Measurements from ENCODE around the gene SLC16A12. TPM values are rescaled to one million over a fixed set of nuclear protein-coding genes. Genes with fewer than 3 reads are reported as not detected.

The SLC16A12 gene
- total and polyA plus RNA-seq, 2 of the 4 experiments (the other 2 are of a cell fraction), result 1.4 to 1.6 TPM

DNA sequence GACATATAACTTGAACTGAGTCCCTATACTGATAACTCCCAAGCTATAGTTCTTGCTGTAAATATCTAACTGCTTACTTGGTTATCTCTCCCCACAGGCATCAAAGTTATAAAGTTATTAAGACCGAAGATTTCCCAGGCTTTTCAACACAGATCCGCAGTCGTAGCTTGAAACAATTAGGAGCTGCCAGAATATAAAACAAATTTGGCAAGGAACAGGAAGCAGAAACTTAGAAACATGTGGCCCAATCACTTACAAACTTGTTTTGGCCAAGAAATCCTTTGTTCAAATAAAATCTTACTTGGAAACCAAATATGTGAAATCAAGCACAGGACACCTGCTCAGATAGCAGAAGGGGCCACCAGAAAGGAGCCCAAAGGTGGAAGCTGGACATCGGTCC lies 9.0 kb downstream of the SLC16A12 start:
- in situ Hi-C loops (cut with MboI; ENCODE audit: low sequenced_read_pairs), result no loop called here
- CTCF ChIA-PET, result no interaction called here

More for the DNA sequence above, 9.0 kb downstream of the SLC16A12 start:
- no peak overlapping the region for H4K91ac ChIP-seq (ENCODE audit: insufficient read depth, low read depth, low read length)
- WGBS, 2 experiments (ENCODE audit: extremely low coverage in 2 of 2, insufficient read length in 1 of 2), result no CpG with 5 or more reads among the region's 4 CpGs
- H3K56ac ChIP-seq (ENCODE audit: extremely low read depth, insufficient read depth, low read length), result no peak overlapping the region
- H3K27me3 ChIP-seq (ENCODE audit: control insufficient read depth, insufficient read depth, low read length), result no peaks in the 10 kb centered on the region
- peaks cover 7% of the 10 kb centered on the region for H3K4me1 ChIP-seq (ENCODE audit: control insufficient read depth, insufficient read depth, low read length)
- TF ChIP-seq, protein P1, sequence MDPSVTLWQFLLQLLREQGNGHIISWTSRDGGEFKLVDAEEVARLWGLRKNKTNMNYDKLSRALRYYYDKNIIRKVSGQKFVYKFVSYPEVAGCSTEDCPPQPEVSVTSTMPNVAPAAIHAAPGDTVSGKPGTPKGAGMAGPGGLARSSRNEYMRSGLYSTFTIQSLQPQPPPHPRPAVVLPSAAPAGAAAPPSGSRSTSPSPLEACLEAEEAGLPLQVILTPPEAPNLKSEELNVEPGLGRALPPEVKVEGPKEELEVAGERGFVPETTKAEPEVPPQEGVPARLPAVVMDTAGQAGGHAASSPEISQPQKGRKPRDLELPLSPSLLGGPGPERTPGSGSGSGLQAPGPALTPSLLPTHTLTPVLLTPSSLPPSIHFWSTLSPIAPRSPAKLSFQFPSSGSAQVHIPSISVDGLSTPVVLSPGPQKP (IDR thresholded peaks at IDR 0.05; ENCODE audit: borderline replicate concordance, low read depth, low read length), result no peak
- TF ChIP-seq, protein P2, sequence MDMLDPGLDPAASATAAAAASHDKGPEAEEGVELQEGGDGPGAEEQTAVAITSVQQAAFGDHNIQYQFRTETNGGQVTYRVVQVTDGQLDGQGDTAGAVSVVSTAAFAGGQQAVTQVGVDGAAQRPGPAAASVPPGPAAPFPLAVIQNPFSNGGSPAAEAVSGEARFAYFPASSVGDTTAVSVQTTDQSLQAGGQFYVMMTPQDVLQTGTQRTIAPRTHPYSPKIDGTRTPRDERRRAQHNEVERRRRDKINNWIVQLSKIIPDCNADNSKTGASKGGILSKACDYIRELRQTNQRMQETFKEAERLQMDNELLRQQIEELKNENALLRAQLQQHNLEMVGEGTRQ (IDR thresholded peaks at IDR 0.05; ENCODE audit: low read depth, low read length), result no peak
- TF ChIP-seq, protein P3, sequence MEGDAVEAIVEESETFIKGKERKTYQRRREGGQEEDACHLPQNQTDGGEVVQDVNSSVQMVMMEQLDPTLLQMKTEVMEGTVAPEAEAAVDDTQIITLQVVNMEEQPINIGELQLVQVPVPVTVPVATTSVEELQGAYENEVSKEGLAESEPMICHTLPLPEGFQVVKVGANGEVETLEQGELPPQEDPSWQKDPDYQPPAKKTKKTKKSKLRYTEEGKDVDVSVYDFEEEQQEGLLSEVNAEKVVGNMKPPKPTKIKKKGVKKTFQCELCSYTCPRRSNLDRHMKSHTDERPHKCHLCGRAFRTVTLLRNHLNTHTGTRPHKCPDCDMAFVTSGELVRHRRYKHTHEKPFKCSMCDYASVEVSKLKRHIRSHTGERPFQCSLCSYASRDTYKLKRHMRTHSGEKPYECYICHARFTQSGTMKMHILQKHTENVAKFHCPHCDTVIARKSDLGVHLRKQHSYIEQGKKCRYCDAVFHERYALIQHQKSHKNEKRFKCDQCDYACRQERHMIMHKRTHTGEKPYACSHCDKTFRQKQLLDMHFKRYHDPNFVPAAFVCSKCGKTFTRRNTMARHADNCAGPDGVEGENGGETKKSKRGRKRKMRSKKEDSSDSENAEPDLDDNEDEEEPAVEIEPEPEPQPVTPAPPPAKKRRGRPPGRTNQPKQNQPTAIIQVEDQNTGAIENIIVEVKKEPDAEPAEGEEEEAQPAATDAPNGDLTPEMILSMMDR (conservative IDR thresholded peaks at IDR 0.05; ENCODE audit: low read depth, low read length), result no peak
- TF ChIP-seq MAFK (IDR thresholded peaks at IDR 0.05; ENCODE audit: low read depth, low read length), result no peak
- TF ChIP-seq RCOR1 (IDR thresholded peaks at IDR 0.05; ENCODE audit: insufficient replicate concordance, low read length), result no peak
- no peak for TF ChIP-seq FOS (IDR thresholded peaks at IDR 0.05; ENCODE audit: low read depth, low read length)
- TF ChIP-seq MXI1 (IDR thresholded peaks at IDR 0.05; ENCODE audit: borderline replicate concordance, low read depth, low read length), result no peak
- TF ChIP-seq CEBPB (IDR thresholded peaks at IDR 0.05; ENCODE audit: low read depth, low read length), result no peak
- TF ChIP-seq NFE2L2 (IDR thresholded peaks at IDR 0.05; ENCODE audit: low read depth, low read length), result no peak
- TF ChIP-seq CHD1 (IDR thresholded peaks at IDR 0.05; ENCODE audit: low read depth, low read length), result no peak
- no peak for TF ChIP-seq RAD21 (IDR thresholded peaks at IDR 0.05; ENCODE audit: low read length)
- TF ChIP-seq RFX5 (IDR thresholded peaks at IDR 0.05; ENCODE audit: low read depth, low read length), result no peak
- no peak for TF ChIP-seq POLR2A (IDR thresholded peaks at IDR 0.05; ENCODE audit: low read depth, low read length)
- no peak for TF ChIP-seq MAZ (IDR thresholded peaks at IDR 0.05; ENCODE audit: borderline replicate concordance, low read depth, low read length)
- TF ChIP-seq SMC3 (IDR thresholded peaks at IDR 0.05; ENCODE audit: low read depth, low read length), result no peak
- no peak for TF ChIP-seq BHLHE40 (IDR thresholded peaks at IDR 0.05; ENCODE audit: low read depth, low read length)
- dilution Hi-C loops (cut with HindIII; ENCODE audit: low sequenced_read_pairs, unreplicated experiment), result no loop called here
- no peak overlapping the region for H4K5ac ChIP-seq (ENCODE audit: low read depth, low read length)
- H2BK15ac ChIP-seq (ENCODE audit: low read depth, low read length), result no peak overlapping the region
- H3K14ac ChIP-seq (replicated peaks; ENCODE audit: low read depth, low read length), result no peak overlapping the region
- no peak overlapping the region for H3K4ac ChIP-seq (ENCODE audit: low read depth, low read length)
- no peak overlapping the region for H3K4me2 ChIP-seq (ENCODE audit: low read depth, low read length)
- no peak for DNase-seq
- H3K9me3 ChIP-seq (ENCODE audit: control insufficient read depth, insufficient read depth, low read length), result no peaks in the 10 kb centered on the region
- POLR2A ChIA-PET (ENCODE audit: unreplicated experiment), result no interaction called here
- H2BK20ac ChIP-seq (ENCODE audit: low read depth, low read length), result no peak overlapping the region; the same call in 1 of the 2 replicates
- H3K79me1 ChIP-seq (ENCODE audit: low read depth in 1 of 2, low read length in 2 of 2), result no peaks in the 10 kb centered on the region
- no peaks in the 10 kb centered on the region for H4K20me1 ChIP-seq (ENCODE audit: insufficient read depth, low read length)
- no peaks in the 10 kb centered on the region for H3K36me3 ChIP-seq (ENCODE audit: control insufficient read depth, insufficient read depth, low read length)
- no peak overlapping the region for H3K27ac ChIP-seq (ENCODE audit: insufficient read depth, low read length)
- peaks cover 7% of the 10 kb centered on the region; the same call in 1 of the 2 replicates for H3K9me1 ChIP-seq (ENCODE audit: insufficient read depth, low read length)
- H3K18ac ChIP-seq (ENCODE audit: low read depth, low read length), result no peak overlapping the region
- H2AK9ac ChIP-seq (replicated peaks; ENCODE audit: low read depth, low read length, poor library complexity), result no peak overlapping the region
- no peak overlapping the region for H3K9ac ChIP-seq (ENCODE audit: low read depth, low read length)
- H4K8ac ChIP-seq (ENCODE audit: low read depth in 2 of 2, low read length in 2 of 2), result no peak overlapping the region
- no peak overlapping the region for H2AFZ ChIP-seq (replicated peaks; ENCODE audit: low read length, poor library complexity)
- no peak overlapping the region for H3K4me3 ChIP-seq (ENCODE audit: insufficient read depth, low read depth, low read length)
- H2BK5ac ChIP-seq (ENCODE audit: low read depth, low read length, poor library complexity, severe bottlenecking), result no peak overlapping the region
- no peak overlapping the region for H2BK120ac ChIP-seq (ENCODE audit: low read depth, low read length)
- no peak overlapping the region for H3K23ac ChIP-seq (ENCODE audit: low read depth, low read length)
- BruUV-seq (replicated peaks), result no TSS peak
- intact Hi-C loops (cut with micrococcal nuclease), result no loop called here
- H2AK5ac ChIP-seq (ENCODE audit: low read depth, low read length), result no peak overlapping the region
- no peak for ATAC-seq (ENCODE audit: low read depth)

Data from IMR-90 (cell line).